HEK293 (cell line): Measurements from ENCODE around the gene C16orf78.

Experiments
- CTCF ChIA-PET: fragments of 350-600 bp; formaldehyde crosslinking; extraction: SDS; loops from one replicate; lab custom pipeline; 2021; ENCODE audit warnings: antibody characterized with exemption; lab: Yijun Ruan, JAX
- POLR2A ChIA-PET: fragments of 300-600 bp; formaldehyde crosslinking; extraction: SDS; loops from one replicate; lab custom pipeline; 2020; ENCODE audit warnings: antibody characterized with exemption, inconsistent platforms; lab: Yijun Ruan, JAX
- H3K27ac ChIP-seq: fragments of 200-500 bp; sonication (Bioruptor generic); 2 replicates; pipeline ENCODE4 v1.5.1; 2014; ENCODE audit warnings: low read depth, low read length, control low read depth, inconsistent platforms; ENCODE audit errors: extremely low read depth
- H3K36me3 ChIP-seq, 2 experiments: fragments of 200-500 bp in 1 of 2; sonication (Bioruptor generic) in 1 of 2; 1 replicate in 1 of 2; 2 replicates in 1 of 2; pipeline ENCODE4 v1.5.1; 2014 to 2017; ENCODE audit warnings: inconsistent platforms in 2 of 2, low read length in 2 of 2; ENCODE audit not compliant: control insufficient read depth in 2 of 2, insufficient read depth in 1 of 2
- H3K4me1 ChIP-seq: fragments of 200-500 bp; sonication (Bioruptor generic); 2 replicates; pipeline ENCODE4 v1.5.1; 2014; ENCODE audit warnings: mild to moderate bottlenecking, low read length, inconsistent platforms; ENCODE audit not compliant: control insufficient read depth, insufficient read depth
- H3K4me3 ChIP-seq: 2 replicates; pipeline ENCODE4 v1.5.1; 2011; ENCODE audit warnings: low read depth, mild to moderate bottlenecking, control low read depth, low read length, moderate library complexity
- H3K9me3 ChIP-seq: fragments of 200-500 bp; sonication (Bioruptor generic); 2 replicates; pipeline ENCODE4 v1.5.1; 2014; ENCODE audit warnings: low read depth, low read length, inconsistent platforms; ENCODE audit not compliant: control insufficient read depth, insufficient read depth
- BCL11B ChIP-seq: fragments of 450-650 bp; formaldehyde crosslinking; IDR thresholded peaks from 2 replicates; pipeline ENCODE4 v1.5.1; 2016; ENCODE audit warnings: low read depth, missing biosample characterization, missing genetic modification characterization
- GLI2 ChIP-seq: fragments of 450-650 bp; formaldehyde crosslinking; IDR thresholded peaks from 2 replicates; pipeline ENCODE4; 2017; ENCODE audit warnings: missing biosample characterization, missing genetic modification characterization, low read depth, borderline replicate concordance
- HOXA7 ChIP-seq: sonication (generic); formaldehyde crosslinking; IDR thresholded peaks from 2 replicates; pipeline ENCODE4 v1.8.1; 2022; ENCODE audit warnings: missing genetic modification reagents, borderline replicate concordance
- HOXC10 ChIP-seq: sonication (generic); formaldehyde crosslinking; IDR thresholded peaks from 2 replicates; pipeline ENCODE4 v1.8.1; 2023; ENCODE audit warnings: mild to moderate bottlenecking, missing genetic modification reagents
- IKZF3 ChIP-seq: fragments of 450-650 bp; IDR thresholded peaks from 2 replicates; pipeline ENCODE4 v1.5.0; 2018; ENCODE audit warnings: missing biosample characterization, mild to moderate bottlenecking, missing genetic modification characterization, moderate library complexity
- KLF9 ChIP-seq: fragments of 450-650 bp; formaldehyde crosslinking; IDR thresholded peaks from 2 replicates; pipeline ENCODE4 v1.5.1; 2016; ENCODE audit warnings: missing biosample characterization, missing genetic modification characterization, low read depth
- MYNN ChIP-seq: fragments of 450-650 bp; formaldehyde crosslinking; IDR thresholded peaks from 2 replicates; pipeline ENCODE4 v1.5.1; 2016; ENCODE audit warnings: missing biosample characterization, missing genetic modification characterization, borderline replicate concordance
- MZF1 ChIP-seq: fragments of 450-650 bp; formaldehyde crosslinking; IDR thresholded peaks from 2 replicates; pipeline ENCODE4 v1.5.1; 2017; ENCODE audit warnings: missing biosample characterization, missing genetic modification characterization, borderline replicate concordance
- OSR2 ChIP-seq: fragments of 450-650 bp; formaldehyde crosslinking; IDR thresholded peaks from 2 replicates; pipeline ENCODE4 v1.5.1; 2016; ENCODE audit warnings: missing biosample characterization, missing genetic modification characterization
- OVOL3 ChIP-seq: fragments of 450-650 bp; formaldehyde crosslinking; IDR thresholded peaks from 2 replicates; pipeline ENCODE4 v1.5.1; 2016; ENCODE audit warnings: missing biosample characterization, missing genetic modification characterization
- SCRT2 ChIP-seq: fragments of 450-650 bp; formaldehyde crosslinking; IDR thresholded peaks from 2 replicates; pipeline ENCODE4 v1.5.1; 2016; ENCODE audit warnings: missing biosample characterization, missing genetic modification characterization
- TCF7L2 ChIP-seq: IDR thresholded peaks from 2 replicates; pipeline ENCODE4 v1.6.1; 2011; ENCODE audit warnings: low read depth, mild to moderate bottlenecking, inconsistent platforms, low read length, moderate library complexity, borderline replicate concordance
- ZBTB7A ChIP-seq: fragments of 450-650 bp; formaldehyde crosslinking; IDR thresholded peaks from 2 replicates; pipeline ENCODE4 v1.5.1; 2016; ENCODE audit warnings: low read depth, missing biosample characterization, missing genetic modification characterization
- ZNF16 ChIP-seq: fragments of 450-650 bp; formaldehyde crosslinking; IDR thresholded peaks from 2 replicates; pipeline ENCODE4 v1.5.1; 2016; ENCODE audit warnings: low read depth, missing biosample characterization, missing genetic modification characterization
- ZNF311 ChIP-seq: fragments of 450-650 bp; formaldehyde crosslinking; IDR thresholded peaks from 2 replicates; pipeline ENCODE4 v1.5.1; 2017; ENCODE audit warnings: missing biosample characterization, missing genetic modification characterization, borderline replicate concordance
- ZNF362 ChIP-seq: fragments of 450-650 bp; formaldehyde crosslinking; IDR thresholded peaks from 2 replicates; pipeline ENCODE4 v1.5.1; 2016; ENCODE audit warnings: missing biosample characterization, missing genetic modification characterization
- ZNF530 ChIP-seq: fragments of 450-650 bp; formaldehyde crosslinking; IDR thresholded peaks from 2 replicates; pipeline ENCODE4 v1.5.1; 2016; ENCODE audit warnings: low read depth, missing biosample characterization, missing genetic modification characterization
- ZNF548 ChIP-seq: fragments of 450-650 bp; formaldehyde crosslinking; IDR thresholded peaks from 2 replicates; pipeline ENCODE4 v1.5.1; 2016; ENCODE audit warnings: missing biosample characterization, missing genetic modification characterization
- ZNF571 ChIP-seq: fragments of 450-650 bp; formaldehyde crosslinking; IDR thresholded peaks from 2 replicates; pipeline ENCODE4 v1.5.0; 2017; ENCODE audit warnings: missing biosample characterization, missing genetic modification characterization
- ZNF580 ChIP-seq: fragments of 450-650 bp; formaldehyde crosslinking; IDR thresholded peaks from 2 replicates; pipeline ENCODE4 v1.5.1; 2016; ENCODE audit warnings: missing biosample characterization, missing genetic modification characterization
- ZNF660 ChIP-seq: fragments of 450-650 bp; IDR thresholded peaks from 2 replicates; pipeline ENCODE4 v1.5.1; 2018; ENCODE audit warnings: missing biosample characterization, mild to moderate bottlenecking, missing genetic modification characterization
- ZNF704 ChIP-seq: fragments of 450-650 bp; formaldehyde crosslinking; IDR thresholded peaks from 2 replicates; pipeline ENCODE4 v1.5.1; 2016; ENCODE audit warnings: missing biosample characterization, missing genetic modification characterization
- ZNF776 ChIP-seq: fragments of 450-650 bp; formaldehyde crosslinking; IDR thresholded peaks from 2 replicates; pipeline ENCODE4 v1.5.0; 2017; ENCODE audit warnings: missing biosample characterization, missing genetic modification characterization, borderline replicate concordance
- ZNF791 ChIP-seq: fragments of 450-650 bp; formaldehyde crosslinking; IDR thresholded peaks from 2 replicates; pipeline ENCODE4 v1.5.1; 2016; ENCODE audit warnings: missing biosample characterization, missing genetic modification characterization
- TF ChIP-seq, protein P1 (sequence below): fragments of 450-650 bp; formaldehyde crosslinking; IDR thresholded peaks from 2 replicates; pipeline ENCODE4 v1.5.1; 2016; ENCODE audit warnings: missing biosample characterization, missing genetic modification characterization
- TF ChIP-seq, protein P2 (sequence below): fragments of 450-650 bp; formaldehyde crosslinking; optimal IDR thresholded peaks from 2 replicates; pipeline ENCODE3; 2016; ENCODE audit warnings: missing biosample characterization, mild to moderate bottlenecking, missing genetic modification characterization

C16orf78 gene

GRCh38 chr16:49369651-49370611, 3.7 kb upstream of the C16orf78 start:
- ChIA-PET POLR2A (no interaction called here), CTCF (interaction anchor here (0.5 to 2.4 kb wide), 3 partner anchors 17 to 319 kb away, joined by 3 to 5 read pairs (median 3); no protein-coding TSS in a partner anchor)
- Histone ChIP-seq H3K27ac (no peak overlapping the region), H3K36me3 (no peaks in the 10 kb centered on the region), H3K4me3 (no peak overlapping the region), H3K9me3 (no peaks in the 10 kb centered on the region), H3K4me1 (no peaks in the 10 kb centered on the region)
- TF ChIP-seq ZNF704 (tag by site-specific recombination) (no peak), ZNF362 (tag by site-specific recombination) (no peak), MYNN (tag by site-specific recombination) (no peak), BCL11B (tag by site-specific recombination) (no peak), TCF7L2 (no peak), IKZF3 (tag by site-specific recombination) (no peak), GLI2 (tag by site-specific recombination) (no peak), ZNF548 (no peak), HOXA7 (no peak)
- TF ChIP-seq, protein P1, sequence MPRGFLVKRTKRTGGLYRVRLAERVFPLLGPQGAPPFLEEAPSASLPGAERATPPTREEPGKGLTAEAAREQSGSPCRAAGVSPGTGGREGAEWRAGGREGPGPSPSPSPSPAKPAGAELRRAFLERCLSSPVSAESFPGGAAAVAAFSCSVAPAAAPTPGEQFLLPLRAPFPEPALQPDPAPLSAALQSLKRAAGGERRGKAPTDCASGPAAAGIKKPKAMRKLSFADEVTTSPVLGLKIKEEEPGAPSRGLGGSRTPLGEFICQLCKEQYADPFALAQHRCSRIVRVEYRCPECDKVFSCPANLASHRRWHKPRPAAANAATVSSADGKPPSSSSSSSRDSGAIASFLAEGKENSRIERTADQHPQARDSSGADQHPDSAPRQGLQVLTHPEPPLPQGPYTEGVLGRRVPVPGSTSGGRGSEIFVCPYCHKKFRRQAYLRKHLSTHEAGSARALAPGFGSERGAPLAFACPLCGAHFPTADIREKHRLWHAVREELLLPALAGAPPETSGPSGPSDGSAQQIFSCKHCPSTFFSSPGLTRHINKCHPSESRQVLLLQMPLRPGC, result no peak

GRCh38 chr16:49376206-49376605, 2.6 kb downstream of the C16orf78 start:
- CTCF ChIA-PET, result interaction anchor here (0.5 to 1.0 kb wide), 2 partner anchors 8 to 1289 kb away, joined by 3 read pairs; no protein-coding TSS in a partner anchor
- no peak for TF ChIP-seq ZNF791 (tag by site-specific recombination)
- no peak for TF ChIP-seq ZBTB7A (tag by site-specific recombination)
- no peak for TF ChIP-seq ZNF311 (tag by site-specific recombination)
- TF ChIP-seq HOXC10 (CRISPR knock-in tag), result no peak
- POLR2A ChIA-PET, result no interaction called here

DNA sequence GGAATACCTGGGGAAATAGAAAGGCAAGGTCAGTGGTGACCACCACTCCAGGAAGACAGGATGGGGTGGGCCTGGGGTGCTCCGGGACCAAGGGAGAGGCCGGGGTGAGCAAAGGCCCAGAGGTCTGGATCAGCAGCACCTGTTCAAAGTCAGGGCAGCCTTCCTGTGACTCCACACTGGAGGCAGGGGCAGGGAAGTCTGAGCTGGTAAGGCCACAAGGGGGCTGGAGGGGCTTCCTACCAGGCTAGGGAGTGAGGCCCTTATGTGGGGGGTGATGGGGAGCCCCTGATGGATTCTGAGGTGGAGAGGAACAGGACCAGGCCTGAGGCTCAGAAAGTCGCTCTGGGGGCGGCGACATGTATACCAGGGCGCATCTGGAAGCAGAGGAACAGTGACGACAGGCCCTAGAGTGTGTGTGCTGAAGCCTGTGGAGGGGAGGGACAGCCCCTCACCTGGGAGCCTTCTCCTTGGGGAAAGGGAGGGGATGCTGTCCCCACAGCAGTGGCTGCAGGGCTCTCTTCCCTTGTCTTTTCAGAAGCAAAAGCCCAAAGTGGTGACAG, 3.7 kb downstream of the C16orf78 start:
- no peaks in the 10 kb centered on the region for H3K36me3 ChIP-seq
- ChIA-PET POLR2A (no interaction called here), CTCF (interaction anchor here (0.6 kb wide), 1 partner anchor 1279 kb away, joined by 4 read pairs; no protein-coding TSS in a partner anchor)
- no peaks in the 10 kb centered on the region for H3K4me1 ChIP-seq
- no peaks in the 10 kb centered on the region for H3K9me3 ChIP-seq
- no peak overlapping the region for H3K4me3 ChIP-seq
- no peak overlapping the region for H3K27ac ChIP-seq
- no peak for TF ChIP-seq OSR2 (tag by site-specific recombination)
- no peak for TF ChIP-seq ZNF660 (tag by site-specific recombination)
- TF ChIP-seq ZNF776 (tag by site-specific recombination), result no peak
- no peak for TF ChIP-seq ZNF530
- no peak for TF ChIP-seq MZF1 (tag by site-specific recombination)
- no peak for TF ChIP-seq KLF9
- TF ChIP-seq ZNF16 (tag by site-specific recombination), result no peak
- TF ChIP-seq SCRT2, result no peak
- TF ChIP-seq ZNF571 (tag by site-specific recombination), result no peak
- TF ChIP-seq ZNF580 (tag by site-specific recombination), result no peak
- TF ChIP-seq OVOL3 (tag by site-specific recombination), result no peak
- TF ChIP-seq, protein P2, sequence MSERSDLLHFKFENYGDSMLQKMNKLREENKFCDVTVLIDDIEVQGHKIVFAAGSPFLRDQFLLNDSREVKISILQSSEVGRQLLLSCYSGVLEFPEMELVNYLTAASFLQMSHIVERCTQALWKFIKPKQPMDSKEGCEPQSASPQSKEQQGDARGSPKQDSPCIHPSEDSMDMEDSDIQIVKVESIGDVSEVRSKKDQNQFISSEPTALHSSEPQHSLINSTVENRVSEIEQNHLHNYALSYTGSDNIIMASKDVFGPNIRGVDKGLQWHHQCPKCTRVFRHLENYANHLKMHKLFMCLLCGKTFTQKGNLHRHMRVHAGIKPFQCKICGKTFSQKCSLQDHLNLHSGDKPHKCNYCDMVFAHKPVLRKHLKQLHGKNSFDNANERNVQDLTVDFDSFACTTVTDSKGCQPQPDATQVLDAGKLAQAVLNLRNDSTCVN (tag by site-specific recombination), result no peak

More at GRCh38 chr16:49376206-49376605, 2.6 kb downstream of the C16orf78 start:
- no peaks in the 10 kb centered on the region for H3K9me3 ChIP-seq
- no peak overlapping the region for H3K27ac ChIP-seq
- no peaks in the 10 kb centered on the region for H3K4me1 ChIP-seq
- H3K36me3 ChIP-seq, result no peaks in the 10 kb centered on the region
- no peak overlapping the region for H3K4me3 ChIP-seq
